ENCODE data around the gene PARVG.
A peak's percentile ranks its signal among the peaks of the same experiment; 100 is the strongest.

PARVG gene

DNA sequence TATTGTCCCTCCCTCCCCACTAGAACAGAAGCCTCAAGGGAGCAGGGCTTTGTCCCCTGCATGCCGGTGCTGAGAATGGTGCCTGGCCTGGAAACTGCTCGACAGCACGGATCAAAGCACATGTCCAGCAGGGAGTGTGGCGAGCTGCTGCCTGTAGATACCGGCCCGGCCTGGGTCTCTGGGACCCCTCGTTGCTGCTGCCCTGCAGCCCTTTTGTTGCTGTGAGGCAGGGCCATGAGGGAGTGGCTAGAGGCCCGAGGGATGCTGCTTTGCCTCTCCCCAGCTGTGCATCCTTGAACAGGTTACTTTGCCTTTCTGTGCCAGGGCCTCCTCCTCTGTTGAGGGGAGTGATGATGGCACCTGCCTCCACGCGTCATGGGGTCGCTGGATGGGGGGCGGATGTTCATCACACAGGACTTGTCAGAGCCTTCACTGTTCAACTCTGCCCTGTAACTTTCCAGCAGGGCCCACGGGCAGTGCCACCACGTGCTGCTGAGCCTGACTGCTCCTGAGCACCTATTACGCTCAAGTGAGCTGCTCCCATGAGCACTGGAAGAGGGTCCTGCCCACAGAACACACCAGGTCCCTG, 15.3 kb upstream of the PARVG start:
- Histone ChIP-seq H3K4me1 (ENCODE audit: control insufficient read depth, insufficient read depth, low read length) (0 out of 2 replicates have a peak, but pooled peaks cover 9% of the 10 kb centered on the region), H3K9ac (ENCODE audit: low read length) (no peak overlapping the region), H3K4me3 (ENCODE audit: low read depth, low read length) (no peak overlapping the region), H3K9me3 (ENCODE audit: control insufficient read depth, insufficient read depth, low read depth, low read length) (no peaks in the 10 kb centered on the region), H3K27me3 (ENCODE audit: control insufficient read depth, insufficient read depth, low read length) (no peaks in the 10 kb centered on the region), H3K36me3 (ENCODE audit: control insufficient read depth, insufficient read depth, low read length) (no peaks in the 10 kb centered on the region), H3K27ac (ENCODE audit: low read depth, low read length) (no peak overlapping the region)

- Histone ChIP-seq H3K4me1 (ENCODE audit: control insufficient read depth, insufficient read depth, low read length) (peaks cover 9% of the 10 kb centered on the region; the same call in 1 of the 2 replicates), H3K9ac (ENCODE audit: low read length) (peak overlapping the region; percentile 11), H3K27ac (ENCODE audit: low read depth, low read length) (0 out of 2 replicates have a peak overlapping the region, but pooled peaks have one; percentile 53), H3K9me3 (ENCODE audit: control insufficient read depth, insufficient read depth, low read depth, low read length) (no peaks in the 10 kb centered on the region), H3K4me3 (ENCODE audit: low read depth, low read length) (no peak overlapping the region), H3K36me3 (ENCODE audit: control insufficient read depth, insufficient read depth, low read length) (no peaks in the 10 kb centered on the region), H3K27me3 (ENCODE audit: control insufficient read depth, insufficient read depth, low read length) (no peaks in the 10 kb centered on the region)
Measured at GRCh38 chr22:44166498-44167276, 14.0 kb upstream of the PARVG start.

GRCh38 chr22:44167501-44167900, 13.2 kb upstream of the PARVG start:
- Histone ChIP-seq H3K36me3 (ENCODE audit: control insufficient read depth, insufficient read depth, low read length) (no peaks in the 10 kb centered on the region), H3K4me3 (ENCODE audit: low read depth, low read length) (no peak overlapping the region), H3K27me3 (ENCODE audit: control insufficient read depth, insufficient read depth, low read length) (no peaks in the 10 kb centered on the region), H3K9me3 (ENCODE audit: control insufficient read depth, insufficient read depth, low read depth, low read length) (no peaks in the 10 kb centered on the region), H3K4me1 (ENCODE audit: control insufficient read depth, insufficient read depth, low read length) (peaks cover 15% of the 10 kb centered on the region), H3K9ac (ENCODE audit: low read length) (no peak overlapping the region), H3K27ac (ENCODE audit: low read depth, low read length) (no peak overlapping the region)

DNA sequence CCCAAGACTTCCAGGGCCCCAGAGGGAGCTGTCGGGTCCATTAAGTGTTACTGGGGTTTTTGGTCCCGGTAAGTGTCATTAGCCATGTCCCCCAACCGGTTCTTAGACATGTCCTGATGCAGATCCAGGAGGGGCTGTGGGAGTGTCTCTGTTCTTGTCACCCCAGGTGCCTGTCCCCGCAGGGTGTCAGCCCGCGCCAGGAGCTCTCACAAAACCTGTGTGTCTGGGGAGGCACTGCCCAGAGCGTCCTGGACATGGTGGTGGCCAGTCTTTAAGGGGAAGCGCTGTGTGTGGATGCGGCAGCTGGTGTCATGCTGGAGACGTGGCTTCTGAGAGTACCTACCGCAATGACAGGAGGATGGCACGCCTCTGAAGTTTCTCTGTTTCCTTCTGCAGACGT, 12.5 kb upstream of the PARVG start:
- Histone ChIP-seq H3K9ac (ENCODE audit: low read length) (no peak overlapping the region), H3K27me3 (ENCODE audit: control insufficient read depth, insufficient read depth, low read length) (no peaks in the 10 kb centered on the region), H3K27ac (ENCODE audit: low read depth, low read length) (no peak overlapping the region), H3K4me1 (ENCODE audit: control insufficient read depth, insufficient read depth, low read length) (peaks cover 19% of the 10 kb centered on the region), H3K36me3 (ENCODE audit: control insufficient read depth, insufficient read depth, low read length) (no peaks in the 10 kb centered on the region), H3K4me3 (ENCODE audit: low read depth, low read length) (no peak overlapping the region), H3K9me3 (ENCODE audit: control insufficient read depth, insufficient read depth, low read depth, low read length) (no peaks in the 10 kb centered on the region)

DNA sequence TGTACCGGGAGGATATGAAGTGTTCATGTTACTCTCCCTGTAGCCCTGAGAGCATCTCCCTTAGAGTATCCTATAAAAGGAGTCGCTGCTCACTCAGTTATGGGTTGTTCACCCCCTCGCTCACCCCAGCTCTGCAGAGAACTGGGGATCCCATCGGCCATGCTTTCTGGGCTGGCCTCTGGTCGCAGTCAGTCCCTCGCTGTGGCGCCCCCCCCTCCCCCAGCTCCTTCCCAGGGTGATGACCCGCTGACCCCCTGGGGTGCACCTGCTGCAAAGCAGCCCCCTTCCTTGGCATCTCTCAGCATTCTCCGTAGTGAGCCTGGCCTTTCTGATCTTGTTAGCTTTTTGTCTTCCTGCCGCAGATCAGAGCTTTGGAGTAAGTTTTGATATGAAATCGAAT, 10.3 kb upstream of the PARVG start:
- Histone ChIP-seq H3K36me3 (ENCODE audit: control insufficient read depth, insufficient read depth, low read length) (no peaks in the 10 kb centered on the region), H3K9me3 (ENCODE audit: control insufficient read depth, insufficient read depth, low read depth, low read length) (no peaks in the 10 kb centered on the region), H3K4me3 (ENCODE audit: low read depth, low read length) (no peak overlapping the region), H3K27me3 (ENCODE audit: control insufficient read depth, insufficient read depth, low read length) (no peaks in the 10 kb centered on the region), H3K4me1 (ENCODE audit: control insufficient read depth, insufficient read depth, low read length) (peaks cover 19% of the 10 kb centered on the region), H3K9ac (ENCODE audit: low read length) (no peak overlapping the region), H3K27ac (ENCODE audit: low read depth, low read length) (no peak overlapping the region)

GRCh38 chr22:44171561-44171960, 9.2 kb upstream of the PARVG start:
- H3K27ac ChIP-seq (ENCODE audit: low read depth, low read length): no peak overlapping the region
- H3K4me3 ChIP-seq (ENCODE audit: low read depth, low read length): no peak overlapping the region
- no peaks in the 10 kb centered on the region for H3K36me3 ChIP-seq (ENCODE audit: control insufficient read depth, insufficient read depth, low read length)
- no peak overlapping the region for H3K9ac ChIP-seq (ENCODE audit: low read length)
- H3K4me1 ChIP-seq (ENCODE audit: control insufficient read depth, insufficient read depth, low read length): peaks cover 18% of the 10 kb centered on the region
- no peaks in the 10 kb centered on the region for H3K27me3 ChIP-seq (ENCODE audit: control insufficient read depth, insufficient read depth, low read length)
- H3K9me3 ChIP-seq (ENCODE audit: control insufficient read depth, insufficient read depth, low read depth, low read length): no peaks in the 10 kb centered on the region

- peaks cover 15% of the 10 kb centered on the region for H3K4me1 ChIP-seq (ENCODE audit: control insufficient read depth, insufficient read depth, low read length)
- H3K36me3 ChIP-seq (ENCODE audit: control insufficient read depth, insufficient read depth, low read length): no peaks in the 10 kb centered on the region
- no peak overlapping the region for H3K9ac ChIP-seq (ENCODE audit: low read length)
- H3K27me3 ChIP-seq (ENCODE audit: control insufficient read depth, insufficient read depth, low read length): no peaks in the 10 kb centered on the region
- H3K9me3 ChIP-seq (ENCODE audit: control insufficient read depth, insufficient read depth, low read depth, low read length): no peaks in the 10 kb centered on the region
- no peak overlapping the region for H3K27ac ChIP-seq (ENCODE audit: low read depth, low read length)
- H3K4me3 ChIP-seq (ENCODE audit: low read depth, low read length): no peak overlapping the region
Measured at GRCh38 chr22:44172370-44173108, 8.2 kb upstream of the PARVG start.

GRCh38 chr22:44173154-44173553, 7.6 kb upstream of the PARVG start:
- Histone ChIP-seq H3K27ac (ENCODE audit: low read depth, low read length) (no peak overlapping the region), H3K4me1 (ENCODE audit: control insufficient read depth, insufficient read depth, low read length) (peaks cover 15% of the 10 kb centered on the region), H3K9ac (ENCODE audit: low read length) (no peak overlapping the region), H3K9me3 (ENCODE audit: control insufficient read depth, insufficient read depth, low read depth, low read length) (no peaks in the 10 kb centered on the region), H3K4me3 (ENCODE audit: low read depth, low read length) (no peak overlapping the region), H3K27me3 (ENCODE audit: control insufficient read depth, insufficient read depth, low read length) (no peaks in the 10 kb centered on the region), H3K36me3 (ENCODE audit: control insufficient read depth, insufficient read depth, low read length) (no peaks in the 10 kb centered on the region)

- H3K36me3 ChIP-seq (ENCODE audit: control insufficient read depth, insufficient read depth, low read length): no peaks in the 10 kb centered on the region
- no peak overlapping the region for H3K27ac ChIP-seq (ENCODE audit: low read depth, low read length)
- H3K9me3 ChIP-seq (ENCODE audit: control insufficient read depth, insufficient read depth, low read depth, low read length): no peaks in the 10 kb centered on the region
- no peaks in the 10 kb centered on the region for H3K27me3 ChIP-seq (ENCODE audit: control insufficient read depth, insufficient read depth, low read length)
- no peak overlapping the region for H3K9ac ChIP-seq (ENCODE audit: low read length)
- no peak overlapping the region for H3K4me3 ChIP-seq (ENCODE audit: low read depth, low read length)
- peaks cover 25% of the 10 kb centered on the region for H3K4me1 ChIP-seq (ENCODE audit: control insufficient read depth, insufficient read depth, low read length)
Measured at GRCh38 chr22:44175676-44176075, 5.0 kb upstream of the PARVG start.

GRCh38 chr22:44179196-44179988, 1.3 kb upstream of the PARVG start:
- Histone ChIP-seq H3K9me3 (ENCODE audit: control insufficient read depth, insufficient read depth, low read depth, low read length) (no peaks in the 10 kb centered on the region), H3K36me3 (ENCODE audit: control insufficient read depth, insufficient read depth, low read length) (no peaks in the 10 kb centered on the region), H3K4me1 (ENCODE audit: control insufficient read depth, insufficient read depth, low read length) (peaks cover 21% of the 10 kb centered on the region), H3K4me3 (ENCODE audit: low read depth, low read length) (no peak overlapping the region), H3K9ac (ENCODE audit: low read length) (no peak overlapping the region), H3K27ac (ENCODE audit: low read depth, low read length) (no peak overlapping the region), H3K27me3 (ENCODE audit: control insufficient read depth, insufficient read depth, low read length) (no peaks in the 10 kb centered on the region)
